Measurements from ENCODE around the gene CD93.

GRCh38 chr20:23068283-23068682, 17.8 kb downstream of the CD93 start:
- TF ChIP-seq CTCF (conservative IDR thresholded peaks at IDR 0.05 in 1 of 2, IDR thresholded peaks at IDR 0.05 in 1 of 2; ENCODE audit: low read depth in 1 of 2, low read length in 2 of 2) (no peak), EZH2 (IDR thresholded peaks at IDR 0.05; ENCODE audit: low read length, missing control alignments) (no peak)
